A549 (cell line): ENCODE results near the gene ZNF862. TPM values are rescaled to one million over a fixed set of nuclear protein-coding genes. Genes with fewer than 3 reads are reported as not detected.
A peak's percentile ranks its signal among the peaks of the same experiment; 100 is the strongest.

ENCODE experiments used
- ATAC-seq, 2 experiments: fragments of 200-7000 bp in 1 of 2; fragments of >200 bp in 1 of 2; cut with Nextera tagmentation in 1 of 2; cut with Tn5 transposase in 1 of 2; 3 replicates each; pipeline versions ENCODE4 v1.8.0 to v1.9.1; 2018 to 2020; ENCODE audit warnings: mild to moderate bottlenecking in 1 of 2, moderate library complexity in 1 of 2
- CTCF ChIA-PET: fragments of 300-600 bp; sonication (Branson Sonifier 250); formaldehyde crosslinking; extraction: SDS; loops from one replicate; lab custom pipeline; 2021; ENCODE audit warnings: antibody characterized with exemption, inconsistent platforms; lab: Yijun Ruan, JAX
- POLR2A ChIA-PET: fragments of 350-600 bp; formaldehyde crosslinking; extraction: SDS; loops from one replicate; lab custom pipeline; 2021; ENCODE audit warnings: antibody characterized with exemption, inconsistent platforms; lab: Yijun Ruan, JAX
- DNase-seq, 2 experiments: peaks; one replicate each; pipeline versions ENCODE4 v3.0.0 to v3.0.0-alpha.2; 2011 to 2016; ENCODE audit warnings: low read depth in 1 of 2, low spot score in 1 of 2
- FAIRE-seq: peaks from 2 replicates; lab custom pipeline; 2011; peaks lifted over from hg19 to GRCh38; lab: Jason Lieb, UNC
- H3K27ac ChIP-seq, 2 experiments: fragments of >200 bp; sonication (Bioruptor Twin); formaldehyde crosslinking; 3 replicates each; pipeline ENCODE4 v1.5.1; 2016 to 2017
- H3K4me1 ChIP-seq: fragments of >200 bp; sonication (Bioruptor Twin); formaldehyde crosslinking; 3 replicates; pipeline ENCODE4 v1.6.1; 2016
- H3K4me2 ChIP-seq: fragments of >200 bp; sonication (Bioruptor Twin); formaldehyde crosslinking; 3 replicates; pipeline ENCODE4 v1.6.1; 2016
- H3K4me3 ChIP-seq: fragments of >200 bp; sonication (Bioruptor Twin); formaldehyde crosslinking; 3 replicates; pipeline ENCODE4 v1.5.1; 2016
- H3K9me3 ChIP-seq: fragments of >200 bp; sonication (Bioruptor Twin); formaldehyde crosslinking; 3 replicates; pipeline ENCODE4 v1.6.1; 2016
- CBX2 ChIP-seq: fragments of 200-600 bp; sonication (generic); IDR thresholded peaks from 2 replicates; pipeline ENCODE4 v1.6.1; 2016; ENCODE audit warnings: low read depth, mild to moderate bottlenecking, borderline replicate concordance
- CBX8 ChIP-seq: fragments of 200-600 bp; sonication (generic); IDR thresholded peaks from 2 replicates; pipeline ENCODE4 v1.6.1; 2016
- EHF ChIP-seq: fragments of 250-450 bp; sonication (Bioruptor Pico); IDR thresholded peaks from 2 replicates; pipeline ENCODE4 v1.5.0; 2020; ENCODE audit warnings: mild to moderate bottlenecking
- EHMT2 ChIP-seq: fragments of 200-600 bp; sonication (generic); IDR thresholded peaks from 2 replicates; pipeline ENCODE4 v1.6.1; 2016; ENCODE audit warnings: antibody characterized with exemption, low read depth, mild to moderate bottlenecking, moderate library complexity
- EP300 ChIP-seq, 2 experiments: fragments of >200 bp; sonication (Bioruptor Twin); formaldehyde crosslinking; IDR thresholded peaks; 2 replicates in 1 of 2; 3 replicates in 1 of 2; pipeline ENCODE4 v1.6.1; 2016 to 2017
- FOSB ChIP-seq: fragments of 250-450 bp; sonication (Bioruptor Pico); IDR thresholded peaks from 2 replicates; pipeline ENCODE4 v1.5.0; 2020; ENCODE audit warnings: mild to moderate bottlenecking, moderate library complexity
- FOSL2 ChIP-seq, 2 experiments: fragments of 450-650 bp in 1 of 2; fragments of >200 bp in 1 of 2; sonication (Bioruptor Twin) in 1 of 2; formaldehyde crosslinking; IDR thresholded peaks; 2 replicates each; pipeline versions ENCODE4 v1.5.0 to v1.6.1; 2016 to 2020; ENCODE audit warnings: mild to moderate bottlenecking in 1 of 2, moderate library complexity in 1 of 2
- HDAC2 ChIP-seq: fragments of 200-600 bp; sonication (generic); IDR thresholded peaks from 2 replicates; pipeline ENCODE4 v1.6.1; 2016
- HOXB13 ChIP-seq: fragments of 250-450 bp; sonication (Bioruptor Pico); IDR thresholded peaks from 2 replicates; pipeline ENCODE4 v1.5.0; 2020; ENCODE audit warnings: low read depth, mild to moderate bottlenecking, moderate library complexity
- KDM1A ChIP-seq: fragments of 200-600 bp; sonication (generic); IDR thresholded peaks from 2 replicates; pipeline ENCODE4 v1.6.1; 2016; ENCODE audit warnings: low read depth, mild to moderate bottlenecking
- KDM5A ChIP-seq: fragments of 200-600 bp; sonication (generic); IDR thresholded peaks from 2 replicates; pipeline ENCODE4 v1.6.1; 2016; ENCODE audit warnings: antibody characterized with exemption, mild to moderate bottlenecking
- MAZ ChIP-seq: fragments of 150-350 bp; IDR thresholded peaks from 2 replicates; pipeline ENCODE4 v1.6.1; 2014; ENCODE audit warnings: antibody characterized with exemption, low read depth, low read length, borderline replicate concordance
- PHF8 ChIP-seq: fragments of 200-600 bp; sonication (generic); IDR thresholded peaks from 2 replicates; pipeline ENCODE4 v1.6.1; 2016; ENCODE audit warnings: low read depth, mild to moderate bottlenecking, antibody characterized with exemption, moderate library complexity, borderline replicate concordance
- POLR2A ChIP-seq: IDR thresholded peaks from 2 replicates; pipeline ENCODE4 v1.6.1; 2012; ENCODE audit warnings: mild to moderate bottlenecking, low read length
- POLR2AphosphoS2 ChIP-seq: conservative IDR thresholded peaks from 2 replicates; pipeline ENCODE4 v1.6.1; 2012; ENCODE audit warnings: low read length, improper control_type of control experiment, inconsistent platforms
- RCOR1 ChIP-seq: fragments of 150-350 bp; IDR thresholded peaks from 2 replicates; pipeline ENCODE4 v1.6.1; 2014; ENCODE audit warnings: antibody characterized with exemption, low read length, low read depth
- SREBF2 ChIP-seq: fragments of 450-650 bp; IDR thresholded peaks from 2 replicates; pipeline ENCODE4 v1.6.1; 2014; ENCODE audit warnings: mild to moderate bottlenecking, moderate library complexity
- ZNF302 ChIP-seq: fragments of 250-450 bp; sonication (Bioruptor Pico); IDR thresholded peaks from 2 replicates; pipeline ENCODE4 v1.9.0; 2021; ENCODE audit warnings: inconsistent platforms, mild to moderate bottlenecking, moderate library complexity
- WGBS: methylation state at CpG from one replicate; pipeline ENCODE4 v1.1.6; 2017; ENCODE audit errors: missing lambda C conversion rate; 5-methylcytosine and 5-hydroxymethylcytosine counted together
- polyA plus RNA-seq, 4 experiments: library from polyadenylated mRNA; depleted of rRNA in 3 of 4; stranded (reverse); fragments of >200 nt; fragmentation: RNase III in 1 of 4; extraction: RNeasy Plus Mini Kit Qiagen cat#74134 plus additional on column Dnase treatment in 1 of 4; gene quantifications; 2 replicates in 3 of 4; 3 replicates in 1 of 4; pipeline ENCODE4 v1.2.3, GENCODE V29; 2011 to 2017
- TF ChIP-seq, protein P1 (sequence below): fragments of >200 bp; sonication (Bioruptor Twin); formaldehyde crosslinking; IDR thresholded peaks from 3 replicates; pipeline ENCODE4 v1.5.1; 2016
- TF ChIP-seq, protein P2 (sequence below): fragments of 200-600 bp; sonication (generic); IDR thresholded peaks from 2 replicates; pipeline ENCODE4 v1.6.1; 2016; ENCODE audit warnings: antibody characterized with exemption, mild to moderate bottlenecking, moderate library complexity
- TF ChIP-seq, protein P3 (sequence below): fragments of 450-650 bp; IDR thresholded peaks from 2 replicates; pipeline ENCODE4 v1.6.1; 2014; ENCODE audit warnings: antibody characterized with exemption
- TF ChIP-seq, protein P4 (sequence below): fragments of 250-450 bp; sonication (Bioruptor Pico); IDR thresholded peaks from 2 replicates; pipeline ENCODE4 v1.5.0; 2021; ENCODE audit warnings: mild to moderate bottlenecking, moderate library complexity, borderline replicate concordance
- TF ChIP-seq, protein P5 (sequence below): fragments of 250-450 bp; sonication (Bioruptor Pico); IDR thresholded peaks from 2 replicates; pipeline ENCODE4 v1.5.0; 2020; ENCODE audit warnings: low read depth, mild to moderate bottlenecking, moderate library complexity

ZNF862 gene
- polyA plus RNA-seq, 2 of the 4 experiments (the other 2 are of a cell fraction) = 3.9 to 8.0 TPM

DNA sequence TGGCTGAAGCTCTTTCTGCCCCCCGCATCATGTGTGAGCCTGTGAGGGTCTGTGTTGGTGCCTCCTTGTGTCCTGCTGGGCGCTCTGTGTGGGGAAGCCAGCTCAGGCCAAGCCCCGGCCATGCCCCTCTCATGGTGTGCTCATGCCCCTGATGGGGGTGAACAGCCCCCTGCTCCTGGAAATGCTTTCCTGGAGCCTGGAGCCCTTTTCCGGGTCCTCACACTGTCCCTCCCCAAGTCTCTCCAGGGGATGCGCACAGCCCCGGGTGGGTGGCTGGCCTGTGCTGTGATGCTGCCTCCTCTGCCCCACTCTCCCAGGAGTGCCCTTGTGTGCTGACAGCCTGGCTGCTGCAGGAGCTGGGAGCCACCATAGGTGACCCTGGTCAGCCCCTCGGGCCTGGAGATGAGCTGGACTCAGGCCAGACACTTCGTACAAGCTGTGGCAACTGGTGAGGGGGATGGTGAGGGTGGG is 20.8 kb upstream of the ZNF862 start:
- no peak for TF ChIP-seq EHMT2
- TF ChIP-seq CBX2 = no peak
- no peak for TF ChIP-seq FOSL2 (IDR thresholded peaks at IDR 0.05)
- no peak for TF ChIP-seq FOSL2 (CRISPR knock-in tag; IDR thresholded peaks at IDR 0.05)
- TF ChIP-seq, protein P1, sequence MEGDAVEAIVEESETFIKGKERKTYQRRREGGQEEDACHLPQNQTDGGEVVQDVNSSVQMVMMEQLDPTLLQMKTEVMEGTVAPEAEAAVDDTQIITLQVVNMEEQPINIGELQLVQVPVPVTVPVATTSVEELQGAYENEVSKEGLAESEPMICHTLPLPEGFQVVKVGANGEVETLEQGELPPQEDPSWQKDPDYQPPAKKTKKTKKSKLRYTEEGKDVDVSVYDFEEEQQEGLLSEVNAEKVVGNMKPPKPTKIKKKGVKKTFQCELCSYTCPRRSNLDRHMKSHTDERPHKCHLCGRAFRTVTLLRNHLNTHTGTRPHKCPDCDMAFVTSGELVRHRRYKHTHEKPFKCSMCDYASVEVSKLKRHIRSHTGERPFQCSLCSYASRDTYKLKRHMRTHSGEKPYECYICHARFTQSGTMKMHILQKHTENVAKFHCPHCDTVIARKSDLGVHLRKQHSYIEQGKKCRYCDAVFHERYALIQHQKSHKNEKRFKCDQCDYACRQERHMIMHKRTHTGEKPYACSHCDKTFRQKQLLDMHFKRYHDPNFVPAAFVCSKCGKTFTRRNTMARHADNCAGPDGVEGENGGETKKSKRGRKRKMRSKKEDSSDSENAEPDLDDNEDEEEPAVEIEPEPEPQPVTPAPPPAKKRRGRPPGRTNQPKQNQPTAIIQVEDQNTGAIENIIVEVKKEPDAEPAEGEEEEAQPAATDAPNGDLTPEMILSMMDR = no peak
- no peak for TF ChIP-seq HOXB13 (CRISPR knock-in tag)
- no peak for TF ChIP-seq POLR2AphosphoS2
- no peak for TF ChIP-seq POLR2A
- TF ChIP-seq, protein P2, sequence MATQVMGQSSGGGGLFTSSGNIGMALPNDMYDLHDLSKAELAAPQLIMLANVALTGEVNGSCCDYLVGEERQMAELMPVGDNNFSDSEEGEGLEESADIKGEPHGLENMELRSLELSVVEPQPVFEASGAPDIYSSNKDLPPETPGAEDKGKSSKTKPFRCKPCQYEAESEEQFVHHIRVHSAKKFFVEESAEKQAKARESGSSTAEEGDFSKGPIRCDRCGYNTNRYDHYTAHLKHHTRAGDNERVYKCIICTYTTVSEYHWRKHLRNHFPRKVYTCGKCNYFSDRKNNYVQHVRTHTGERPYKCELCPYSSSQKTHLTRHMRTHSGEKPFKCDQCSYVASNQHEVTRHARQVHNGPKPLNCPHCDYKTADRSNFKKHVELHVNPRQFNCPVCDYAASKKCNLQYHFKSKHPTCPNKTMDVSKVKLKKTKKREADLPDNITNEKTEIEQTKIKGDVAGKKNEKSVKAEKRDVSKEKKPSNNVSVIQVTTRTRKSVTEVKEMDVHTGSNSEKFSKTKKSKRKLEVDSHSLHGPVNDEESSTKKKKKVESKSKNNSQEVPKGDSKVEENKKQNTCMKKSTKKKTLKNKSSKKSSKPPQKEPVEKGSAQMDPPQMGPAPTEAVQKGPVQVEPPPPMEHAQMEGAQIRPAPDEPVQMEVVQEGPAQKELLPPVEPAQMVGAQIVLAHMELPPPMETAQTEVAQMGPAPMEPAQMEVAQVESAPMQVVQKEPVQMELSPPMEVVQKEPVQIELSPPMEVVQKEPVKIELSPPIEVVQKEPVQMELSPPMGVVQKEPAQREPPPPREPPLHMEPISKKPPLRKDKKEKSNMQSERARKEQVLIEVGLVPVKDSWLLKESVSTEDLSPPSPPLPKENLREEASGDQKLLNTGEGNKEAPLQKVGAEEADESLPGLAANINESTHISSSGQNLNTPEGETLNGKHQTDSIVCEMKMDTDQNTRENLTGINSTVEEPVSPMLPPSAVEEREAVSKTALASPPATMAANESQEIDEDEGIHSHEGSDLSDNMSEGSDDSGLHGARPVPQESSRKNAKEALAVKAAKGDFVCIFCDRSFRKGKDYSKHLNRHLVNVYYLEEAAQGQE = no peak
- no peak for TF ChIP-seq RCOR1
- TF ChIP-seq KDM1A = no peak
- TF ChIP-seq, protein P3, sequence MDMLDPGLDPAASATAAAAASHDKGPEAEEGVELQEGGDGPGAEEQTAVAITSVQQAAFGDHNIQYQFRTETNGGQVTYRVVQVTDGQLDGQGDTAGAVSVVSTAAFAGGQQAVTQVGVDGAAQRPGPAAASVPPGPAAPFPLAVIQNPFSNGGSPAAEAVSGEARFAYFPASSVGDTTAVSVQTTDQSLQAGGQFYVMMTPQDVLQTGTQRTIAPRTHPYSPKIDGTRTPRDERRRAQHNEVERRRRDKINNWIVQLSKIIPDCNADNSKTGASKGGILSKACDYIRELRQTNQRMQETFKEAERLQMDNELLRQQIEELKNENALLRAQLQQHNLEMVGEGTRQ = no peak
- TF ChIP-seq PHF8 = no peak
- TF ChIP-seq, protein P4, sequence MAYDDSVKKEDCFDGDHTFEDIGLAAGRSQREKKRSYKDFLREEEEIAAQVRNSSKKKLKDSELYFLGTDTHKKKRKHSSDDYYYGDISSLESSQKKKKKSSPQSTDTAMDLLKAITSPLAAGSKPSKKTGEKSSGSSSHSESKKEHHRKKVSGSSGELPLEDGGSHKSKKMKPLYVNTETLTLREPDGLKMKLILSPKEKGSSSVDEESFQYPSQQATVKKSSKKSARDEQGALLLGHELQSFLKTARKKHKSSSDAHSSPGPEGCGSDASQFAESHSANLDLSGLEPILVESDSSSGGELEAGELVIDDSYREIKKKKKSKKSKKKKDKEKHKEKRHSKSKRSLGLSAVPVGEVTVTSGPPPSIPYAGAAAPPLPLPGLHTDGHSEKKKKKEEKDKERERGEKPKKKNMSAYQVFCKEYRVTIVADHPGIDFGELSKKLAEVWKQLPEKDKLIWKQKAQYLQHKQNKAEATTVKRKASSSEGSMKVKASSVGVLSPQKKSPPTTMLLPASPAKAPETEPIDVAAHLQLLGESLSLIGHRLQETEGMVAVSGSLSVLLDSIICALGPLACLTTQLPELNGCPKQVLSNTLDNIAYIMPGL (CRISPR knock-in tag) = no peak
- no peak for TF ChIP-seq SREBF2
- no peak for TF ChIP-seq ZNF302 (CRISPR knock-in tag)
- 0 out of 6 replicates have a peak, but pooled peaks of 1 of the 2 experiments have one; percentile 4 for ATAC-seq
- Histone ChIP-seq H3K4me3 (no peak overlapping the region), H3K4me1 (no peaks in the 10 kb centered on the region), H3K4me2 (no peak overlapping the region), H3K9me3 (no peaks in the 10 kb centered on the region), H3K27ac (no peak overlapping the region)
- WGBS = 73% methylated on average over 8 of the region's 8 CpGs
- FAIRE-seq = no peak
- CTCF ChIA-PET = interaction anchor here (0.8 to 4.2 kb wide), 3 partner anchors 9 to 25 kb away, joined by 3 to 30 read pairs (median 3); no protein-coding TSS in a partner anchor
- POLR2A ChIA-PET = no interaction called here
- DNase-seq = no peak

DNA sequence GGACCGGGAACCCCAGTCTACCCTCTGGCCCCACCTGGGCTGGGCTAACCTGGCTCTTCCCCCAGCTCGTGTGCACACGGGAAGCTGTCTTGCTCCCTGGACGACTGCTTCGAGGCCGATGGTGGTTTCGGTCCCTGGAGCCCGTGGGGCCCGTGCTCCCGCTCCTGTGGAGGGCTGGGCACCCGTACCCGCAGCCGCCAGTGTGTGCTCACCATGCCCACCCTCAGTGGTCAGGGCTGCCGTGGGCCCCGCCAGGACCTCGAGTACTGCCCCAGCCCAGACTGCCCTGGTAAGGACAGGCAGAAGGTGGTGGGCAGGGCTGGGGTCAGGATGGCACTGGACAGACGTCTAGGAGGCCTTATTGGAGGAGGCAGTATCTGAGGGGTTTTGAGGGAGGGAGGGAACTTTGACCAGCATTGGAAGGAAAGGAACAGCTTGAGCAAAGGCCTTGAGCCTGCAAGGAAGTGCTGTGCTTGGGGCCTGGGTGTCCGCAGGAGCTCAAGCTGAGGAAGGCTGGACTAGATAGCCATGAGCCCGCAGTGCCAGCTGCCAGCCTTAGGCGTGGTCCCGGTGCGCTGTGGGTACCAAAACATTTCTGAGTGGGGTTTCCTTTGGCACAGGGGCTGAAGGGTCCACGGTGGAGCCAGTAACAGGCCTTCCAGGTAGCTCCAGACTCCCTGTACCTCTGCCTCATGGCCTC is 20.2 kb upstream of the ZNF862 start:
- DNase-seq (no peak), FAIRE-seq (no peak), ATAC-seq (no peak)
- ChIA-PET CTCF (interaction anchor here (0.6 to 4.2 kb wide), 3 partner anchors 10 to 903 kb away, joined by 3 to 30 read pairs (median 3); no protein-coding TSS in a partner anchor), POLR2A (no interaction called here)
- TF ChIP-seq KDM5A = no peak
- no peak for TF ChIP-seq FOSB (CRISPR knock-in tag)
- TF ChIP-seq EHF (CRISPR knock-in tag) = no peak
- TF ChIP-seq HDAC2 = no peak
- no peak for TF ChIP-seq CBX8
- no peak for TF ChIP-seq HOXB13 (CRISPR knock-in tag)
- TF ChIP-seq EP300 (IDR thresholded peaks at IDR 0.05) = no peak
- TF ChIP-seq RCOR1 = no peak
- no peak for TF ChIP-seq CBX2
- TF ChIP-seq, protein P3 = no peak
- no peak for TF ChIP-seq MAZ
- TF ChIP-seq, protein P5, sequence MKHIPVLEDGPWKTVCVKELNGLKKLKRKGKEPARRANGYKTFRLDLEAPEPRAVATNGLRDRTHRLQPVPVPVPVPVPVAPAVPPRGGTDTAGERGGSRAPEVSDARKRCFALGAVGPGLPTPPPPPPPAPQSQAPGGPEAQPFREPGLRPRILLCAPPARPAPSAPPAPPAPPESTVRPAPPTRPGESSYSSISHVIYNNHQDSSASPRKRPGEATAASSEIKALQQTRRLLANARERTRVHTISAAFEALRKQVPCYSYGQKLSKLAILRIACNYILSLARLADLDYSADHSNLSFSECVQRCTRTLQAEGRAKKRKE (CRISPR knock-in tag) = no peak
- no peaks in the 10 kb centered on the region for H3K4me1 ChIP-seq
- no peaks in the 10 kb centered on the region for H3K9me3 ChIP-seq
- no peak overlapping the region for H3K27ac ChIP-seq
- no peak overlapping the region for H3K4me2 ChIP-seq
- 78% methylated on average over 19 of the region's 23 CpGs for WGBS
- H3K4me3 ChIP-seq = no peak overlapping the region
